ENCODE measurements around the gene SPTBN2.

DNA sequence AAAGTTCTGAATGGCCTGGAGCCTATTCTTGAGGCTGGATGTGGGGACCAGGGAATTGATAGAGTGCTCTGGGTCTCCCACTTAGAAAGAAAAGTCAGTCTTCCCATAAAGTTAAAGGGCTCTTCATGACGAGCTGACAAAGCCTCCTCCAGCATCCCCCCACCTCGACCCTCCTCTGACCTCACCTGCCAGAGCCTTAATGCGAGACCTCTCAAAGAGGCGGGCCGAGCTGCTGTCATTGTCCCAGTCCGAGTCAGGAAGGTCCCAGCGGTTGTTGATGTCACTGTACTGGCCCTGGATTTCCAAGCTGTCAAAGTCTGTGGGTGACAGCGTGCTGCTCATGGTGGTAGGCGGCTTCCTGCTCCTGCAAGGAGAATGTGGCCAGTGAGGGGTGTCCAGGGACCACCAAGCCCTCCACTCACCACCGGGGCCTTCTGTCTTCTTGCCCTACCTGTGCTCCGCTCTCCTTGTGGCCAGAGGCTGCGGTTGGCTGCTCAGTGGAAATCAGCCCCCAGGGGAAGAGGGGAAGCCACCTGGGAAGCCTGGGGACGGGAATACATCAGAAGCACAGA is 8.0 kb downstream of the SPTBN2 start:
- no peak for TF ChIP-seq POLR2A (IDR thresholded peaks at IDR 0.05)
- TF ChIP-seq, protein P1, sequence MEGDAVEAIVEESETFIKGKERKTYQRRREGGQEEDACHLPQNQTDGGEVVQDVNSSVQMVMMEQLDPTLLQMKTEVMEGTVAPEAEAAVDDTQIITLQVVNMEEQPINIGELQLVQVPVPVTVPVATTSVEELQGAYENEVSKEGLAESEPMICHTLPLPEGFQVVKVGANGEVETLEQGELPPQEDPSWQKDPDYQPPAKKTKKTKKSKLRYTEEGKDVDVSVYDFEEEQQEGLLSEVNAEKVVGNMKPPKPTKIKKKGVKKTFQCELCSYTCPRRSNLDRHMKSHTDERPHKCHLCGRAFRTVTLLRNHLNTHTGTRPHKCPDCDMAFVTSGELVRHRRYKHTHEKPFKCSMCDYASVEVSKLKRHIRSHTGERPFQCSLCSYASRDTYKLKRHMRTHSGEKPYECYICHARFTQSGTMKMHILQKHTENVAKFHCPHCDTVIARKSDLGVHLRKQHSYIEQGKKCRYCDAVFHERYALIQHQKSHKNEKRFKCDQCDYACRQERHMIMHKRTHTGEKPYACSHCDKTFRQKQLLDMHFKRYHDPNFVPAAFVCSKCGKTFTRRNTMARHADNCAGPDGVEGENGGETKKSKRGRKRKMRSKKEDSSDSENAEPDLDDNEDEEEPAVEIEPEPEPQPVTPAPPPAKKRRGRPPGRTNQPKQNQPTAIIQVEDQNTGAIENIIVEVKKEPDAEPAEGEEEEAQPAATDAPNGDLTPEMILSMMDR (IDR thresholded peaks at IDR 0.05) = no peak

Data from uterus (tissue), 2 donors.